Osteocyte (in vitro differentiated cells): ENCODE data around the gene MATN1. TPM values are rescaled to one million over a fixed set of nuclear protein-coding genes. Genes with fewer than 3 reads are reported as not detected.

Experiments
- DNase-seq: peaks from one replicate; pipeline ENCODE4 v3.0.0; 2021; ENCODE audit warnings: mixed read lengths; ENCODE audit not compliant: unreplicated experiment; ENCODE audit errors: extremely low spot score
- H3K27ac Mint-ChIP-seq: one replicate; pipeline ENCODE4 v1.8.0; 2021; ENCODE audit warnings: mild to moderate bottlenecking, mixed read lengths; ENCODE audit not compliant: unreplicated experiment
- H3K27me3 Mint-ChIP-seq: one replicate; pipeline ENCODE4 v1.8.0; 2021; ENCODE audit warnings: mixed read lengths; ENCODE audit not compliant: unreplicated experiment
- H3K36me3 Mint-ChIP-seq: one replicate; pipeline ENCODE4 v1.8.0; 2021; ENCODE audit warnings: mixed read lengths; ENCODE audit not compliant: unreplicated experiment
- H3K4me1 Mint-ChIP-seq: one replicate; pipeline ENCODE4 v1.8.0; 2021; ENCODE audit warnings: mixed read lengths; ENCODE audit not compliant: unreplicated experiment
- H3K4me3 Mint-ChIP-seq: one replicate; pipeline ENCODE4 v1.8.0; 2021; ENCODE audit warnings: mild to moderate bottlenecking, moderate library complexity, mixed read lengths; ENCODE audit not compliant: unreplicated experiment
- H3K9me3 Mint-ChIP-seq: one replicate; pipeline ENCODE4 v1.8.0; 2021; ENCODE audit warnings: mixed read lengths; ENCODE audit not compliant: unreplicated experiment
- CTCF ChIP-seq: fragments of 200-600 bp; sonication (generic); IDR thresholded peaks from 2 replicates; pipeline ENCODE4 v1.5.0; 2021; ENCODE audit warnings: antibody characterized with exemption, mild to moderate bottlenecking, moderate library complexity
- total RNA-seq: library from RNA; stranded (reverse); gene quantifications from 2 replicates; pipeline ENCODE4 v1.2.1, GENCODE V29; 2021

MATN1 gene
- total RNA-seq, 1 donor from 2014 or later: 0.99 TPM

- Mint-ChIP-seq H3K9me3 (no peaks in the 10 kb centered on the region), H3K27ac (no peak overlapping the region), H3K4me1 (peaks cover 4% of the 10 kb centered on the region), H3K27me3 (peaks cover 81% of the 10 kb centered on the region), H3K36me3 (no peaks in the 10 kb centered on the region), H3K4me3 (no peak overlapping the region)
- no peak for DNase-seq
- no peak for TF ChIP-seq CTCF
Measured at GRCh38 chr1:30686236-30686935, 37.0 kb downstream of the MATN1 start.

- peaks cover 4% of the 10 kb centered on the region for H3K4me1 Mint-ChIP-seq
- no peaks in the 10 kb centered on the region for H3K9me3 Mint-ChIP-seq
- no peak for TF ChIP-seq CTCF
- H3K4me3 Mint-ChIP-seq: no peak overlapping the region
- DNase-seq: no peak
- no peak overlapping the region for H3K27ac Mint-ChIP-seq
- no peaks in the 10 kb centered on the region for H3K36me3 Mint-ChIP-seq
- peaks cover 80% of the 10 kb centered on the region for H3K27me3 Mint-ChIP-seq
Measured at GRCh38 chr1:30685796-30686165, 37.6 kb downstream of the MATN1 start.

GRCh38 chr1:30684881-30685795, 38.2 kb downstream of the MATN1 start:
- TF ChIP-seq CTCF: no peak
- no peak for DNase-seq
- Mint-ChIP-seq H3K4me3 (no peak overlapping the region), H3K27me3 (peaks cover 78% of the 10 kb centered on the region), H3K9me3 (no peaks in the 10 kb centered on the region), H3K36me3 (no peaks in the 10 kb centered on the region), H3K27ac (no peak overlapping the region), H3K4me1 (peaks cover 3% of the 10 kb centered on the region)

- Mint-ChIP-seq H3K9me3 (no peaks in the 10 kb centered on the region), H3K4me3 (no peak overlapping the region), H3K36me3 (no peaks in the 10 kb centered on the region), H3K4me1 (no peaks in the 10 kb centered on the region), H3K27me3 (peaks cover 70% of the 10 kb centered on the region), H3K27ac (no peak overlapping the region)
- no peak for DNase-seq
- TF ChIP-seq CTCF: no peak
Measured at GRCh38 chr1:30684259-30684658, 39.1 kb downstream of the MATN1 start.

- no peak for TF ChIP-seq CTCF
- no peaks in the 10 kb centered on the region for H3K4me1 Mint-ChIP-seq
- no peaks in the 10 kb centered on the region for H3K9me3 Mint-ChIP-seq
- no peaks in the 10 kb centered on the region for H3K36me3 Mint-ChIP-seq
- no peak overlapping the region for H3K27ac Mint-ChIP-seq
- no peak overlapping the region for H3K4me3 Mint-ChIP-seq
- H3K27me3 Mint-ChIP-seq: peaks cover 65% of the 10 kb centered on the region
- no peak for DNase-seq
Measured at GRCh38 chr1:30683699-30684098, 39.7 kb downstream of the MATN1 start.
